Measurements from ENCODE around the gene PIP5K1C. TPM values are rescaled to one million over a fixed set of nuclear protein-coding genes. Genes with fewer than 3 reads are reported as not detected.

PIP5K1C gene
- polyA plus RNA-seq, 1 donor from 2014 or later: 7.1 TPM

DNA sequence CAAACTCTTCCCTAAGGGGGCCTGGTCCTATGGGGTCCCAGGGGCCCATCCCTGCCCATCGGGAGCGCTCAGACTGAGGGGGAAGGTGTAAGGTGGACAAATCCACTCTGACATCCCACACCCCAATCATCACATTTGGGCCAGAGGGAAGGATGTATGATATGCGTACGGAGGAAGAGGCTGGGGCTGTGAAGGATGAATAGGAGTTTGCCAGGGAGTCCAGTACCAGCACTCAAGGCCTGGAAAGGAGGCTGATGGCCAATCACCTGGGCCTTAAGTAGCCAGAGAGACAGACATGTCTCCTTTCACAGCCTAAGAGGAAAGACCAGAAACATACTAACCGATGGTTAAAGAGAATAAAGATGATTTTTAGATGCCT, 22.8 kb upstream of the PIP5K1C start:
- Histone ChIP-seq H3F3A (ENCODE audit: insufficient read depth, low read length, poor library complexity, severe bottlenecking) (no peaks in the 10 kb centered on the region), H3K27ac (ENCODE audit: low read length) (no peak overlapping the region), H3K9ac (ENCODE audit: low read length) (no peak overlapping the region), H2AFZ (ENCODE audit: low read depth, low read length) (no peak overlapping the region), H3K79me2 (replicated peaks; ENCODE audit: insufficient read depth, low read length) (no peaks in the 10 kb centered on the region), H3K4me3 (ENCODE audit: low read length) (no peak overlapping the region), H3K4me2 (ENCODE audit: low read length) (no peak overlapping the region), H3K9me3 (ENCODE audit: low read length) (no peaks in the 10 kb centered on the region), H3K36me3 (ENCODE audit: insufficient read depth, low read length) (no peaks in the 10 kb centered on the region), H4K20me1 (ENCODE audit: insufficient read depth) (no peaks in the 10 kb centered on the region), H3K9me2 (ENCODE audit: insufficient read depth, low read length) (no peaks in the 10 kb centered on the region), H3K27me3 (ENCODE audit: insufficient read depth, low read depth, low read length) (peaks cover 14% of the 10 kb centered on the region)
- TF ChIP-seq, protein P1, sequence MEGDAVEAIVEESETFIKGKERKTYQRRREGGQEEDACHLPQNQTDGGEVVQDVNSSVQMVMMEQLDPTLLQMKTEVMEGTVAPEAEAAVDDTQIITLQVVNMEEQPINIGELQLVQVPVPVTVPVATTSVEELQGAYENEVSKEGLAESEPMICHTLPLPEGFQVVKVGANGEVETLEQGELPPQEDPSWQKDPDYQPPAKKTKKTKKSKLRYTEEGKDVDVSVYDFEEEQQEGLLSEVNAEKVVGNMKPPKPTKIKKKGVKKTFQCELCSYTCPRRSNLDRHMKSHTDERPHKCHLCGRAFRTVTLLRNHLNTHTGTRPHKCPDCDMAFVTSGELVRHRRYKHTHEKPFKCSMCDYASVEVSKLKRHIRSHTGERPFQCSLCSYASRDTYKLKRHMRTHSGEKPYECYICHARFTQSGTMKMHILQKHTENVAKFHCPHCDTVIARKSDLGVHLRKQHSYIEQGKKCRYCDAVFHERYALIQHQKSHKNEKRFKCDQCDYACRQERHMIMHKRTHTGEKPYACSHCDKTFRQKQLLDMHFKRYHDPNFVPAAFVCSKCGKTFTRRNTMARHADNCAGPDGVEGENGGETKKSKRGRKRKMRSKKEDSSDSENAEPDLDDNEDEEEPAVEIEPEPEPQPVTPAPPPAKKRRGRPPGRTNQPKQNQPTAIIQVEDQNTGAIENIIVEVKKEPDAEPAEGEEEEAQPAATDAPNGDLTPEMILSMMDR (IDR thresholded peaks at IDR 0.05; ENCODE audit: poor library complexity, severe bottlenecking): no peak
- TF ChIP-seq MXI1 (conservative IDR thresholded peaks at IDR 0.05; ENCODE audit: poor library complexity, severe bottlenecking): no peak
- no peak for TF ChIP-seq EP300 (conservative IDR thresholded peaks at IDR 0.05; ENCODE audit: poor library complexity, severe bottlenecking)
- no peak for TF ChIP-seq SMC3 (conservative IDR thresholded peaks at IDR 0.05; ENCODE audit: poor library complexity)
- TF ChIP-seq POLR2AphosphoS5 (IDR thresholded peaks at IDR 0.05): no peak
- TF ChIP-seq RAD21 (conservative IDR thresholded peaks at IDR 0.05): no peak
- no peak for TF ChIP-seq TAF1 (IDR thresholded peaks at IDR 0.05; ENCODE audit: low read depth)

DNA sequence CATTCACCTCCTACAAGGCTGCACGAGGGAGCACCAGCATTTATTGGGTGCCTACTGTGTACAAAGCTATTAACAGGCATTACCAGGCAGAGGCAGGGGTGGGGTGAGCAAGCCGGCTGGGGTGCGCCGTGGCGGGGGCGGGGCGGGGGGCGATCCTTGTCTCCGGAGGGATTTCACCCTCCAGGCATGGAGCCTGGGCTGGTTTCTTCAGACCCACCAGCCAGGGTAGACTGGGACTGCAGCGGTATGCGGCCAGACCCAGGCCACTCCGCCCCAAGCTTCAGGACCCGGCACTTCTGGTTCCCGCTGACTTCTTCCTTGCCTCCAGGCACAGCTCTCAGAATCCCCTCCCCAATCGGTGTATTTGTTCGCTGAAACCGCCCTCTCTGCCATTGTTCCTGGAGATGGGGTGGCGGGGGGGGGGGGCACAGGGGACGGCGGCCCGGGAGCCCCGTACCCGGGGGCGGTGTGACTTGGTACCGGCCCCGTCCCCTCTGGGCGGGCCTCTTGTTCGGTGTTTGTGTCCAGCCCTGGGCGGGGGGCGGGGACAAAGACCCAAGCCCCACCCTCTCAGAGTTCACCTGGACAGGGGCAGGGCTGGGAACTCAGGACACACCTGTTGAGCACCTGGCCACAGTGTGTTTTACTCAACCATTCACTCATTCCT, 22.3 kb upstream of the PIP5K1C start:
- H3K4me2 ChIP-seq (ENCODE audit: low read length): no peak overlapping the region
- no peak overlapping the region for H3K4me3 ChIP-seq (ENCODE audit: low read length)
- no peak overlapping the region for H3K27ac ChIP-seq (ENCODE audit: low read length)
- H3K36me3 ChIP-seq (ENCODE audit: insufficient read depth, low read length): no peaks in the 10 kb centered on the region
- H3K9ac ChIP-seq (ENCODE audit: low read length): no peak overlapping the region
- no peak overlapping the region for H2AFZ ChIP-seq (ENCODE audit: low read depth, low read length)
- H3K9me2 ChIP-seq (ENCODE audit: insufficient read depth, low read length): no peaks in the 10 kb centered on the region
- no peak for TF ChIP-seq RAD21 (conservative IDR thresholded peaks at IDR 0.05)
- no peak for TF ChIP-seq EZH2 (IDR thresholded peaks at IDR 0.05; ENCODE audit: borderline replicate concordance, insufficient read depth, low read length, poor library complexity, severe bottlenecking)
- TF ChIP-seq EP300 (conservative IDR thresholded peaks at IDR 0.05; ENCODE audit: poor library complexity, severe bottlenecking): no peak
- TF ChIP-seq MXI1 (conservative IDR thresholded peaks at IDR 0.05; ENCODE audit: poor library complexity, severe bottlenecking): no peak
- no peak for TF ChIP-seq TAF1 (IDR thresholded peaks at IDR 0.05; ENCODE audit: low read depth)
- peaks cover 14% of the 10 kb centered on the region for H3K27me3 ChIP-seq (ENCODE audit: insufficient read depth, low read depth, low read length)
- no peaks in the 10 kb centered on the region for H3F3A ChIP-seq (ENCODE audit: insufficient read depth, low read length, poor library complexity, severe bottlenecking)
- H3K79me2 ChIP-seq (replicated peaks; ENCODE audit: insufficient read depth, low read length): no peaks in the 10 kb centered on the region
- H4K20me1 ChIP-seq (ENCODE audit: insufficient read depth): no peaks in the 10 kb centered on the region
- no peaks in the 10 kb centered on the region for H3K9me3 ChIP-seq (ENCODE audit: low read length)

DNA sequence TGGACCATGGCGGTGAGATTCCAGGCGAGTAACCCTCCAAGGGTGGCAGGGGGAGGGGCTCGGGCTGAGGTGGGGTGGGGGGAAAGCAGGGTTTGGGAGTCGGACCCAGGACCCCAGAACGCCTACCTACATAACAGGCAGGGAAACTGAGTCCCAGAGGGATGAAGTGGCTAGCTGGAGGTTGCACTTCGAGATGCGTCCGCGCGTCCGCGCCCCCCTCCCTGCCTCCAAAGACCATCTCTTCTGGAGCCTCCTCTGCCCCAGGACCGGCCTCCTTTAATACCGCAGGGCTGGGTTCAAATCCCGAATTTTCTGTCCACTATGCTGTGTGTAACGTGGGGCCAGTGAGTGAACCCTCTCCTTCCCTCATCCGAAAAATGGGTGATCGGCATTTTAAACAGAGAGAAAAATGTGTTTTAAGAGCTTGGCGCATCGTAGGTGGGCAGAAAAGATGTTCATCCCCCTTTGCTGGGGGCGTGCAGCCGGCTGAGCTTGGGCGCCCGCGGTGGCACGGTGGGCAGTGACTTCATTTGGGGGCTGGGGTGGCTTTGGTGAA, 21.7 kb upstream of the PIP5K1C start:
- H2AFZ ChIP-seq (ENCODE audit: low read depth, low read length): no peak overlapping the region
- H3K27me3 ChIP-seq (ENCODE audit: insufficient read depth, low read depth, low read length): peaks cover 14% of the 10 kb centered on the region
- peak overlapping the region; percentile 43 for H3K4me3 ChIP-seq (ENCODE audit: low read length)
- H3K4me2 ChIP-seq (ENCODE audit: low read length): no peak overlapping the region
- no peak for TF ChIP-seq TAF1 (IDR thresholded peaks at IDR 0.05; ENCODE audit: low read depth)
- TF ChIP-seq, protein P2, sequence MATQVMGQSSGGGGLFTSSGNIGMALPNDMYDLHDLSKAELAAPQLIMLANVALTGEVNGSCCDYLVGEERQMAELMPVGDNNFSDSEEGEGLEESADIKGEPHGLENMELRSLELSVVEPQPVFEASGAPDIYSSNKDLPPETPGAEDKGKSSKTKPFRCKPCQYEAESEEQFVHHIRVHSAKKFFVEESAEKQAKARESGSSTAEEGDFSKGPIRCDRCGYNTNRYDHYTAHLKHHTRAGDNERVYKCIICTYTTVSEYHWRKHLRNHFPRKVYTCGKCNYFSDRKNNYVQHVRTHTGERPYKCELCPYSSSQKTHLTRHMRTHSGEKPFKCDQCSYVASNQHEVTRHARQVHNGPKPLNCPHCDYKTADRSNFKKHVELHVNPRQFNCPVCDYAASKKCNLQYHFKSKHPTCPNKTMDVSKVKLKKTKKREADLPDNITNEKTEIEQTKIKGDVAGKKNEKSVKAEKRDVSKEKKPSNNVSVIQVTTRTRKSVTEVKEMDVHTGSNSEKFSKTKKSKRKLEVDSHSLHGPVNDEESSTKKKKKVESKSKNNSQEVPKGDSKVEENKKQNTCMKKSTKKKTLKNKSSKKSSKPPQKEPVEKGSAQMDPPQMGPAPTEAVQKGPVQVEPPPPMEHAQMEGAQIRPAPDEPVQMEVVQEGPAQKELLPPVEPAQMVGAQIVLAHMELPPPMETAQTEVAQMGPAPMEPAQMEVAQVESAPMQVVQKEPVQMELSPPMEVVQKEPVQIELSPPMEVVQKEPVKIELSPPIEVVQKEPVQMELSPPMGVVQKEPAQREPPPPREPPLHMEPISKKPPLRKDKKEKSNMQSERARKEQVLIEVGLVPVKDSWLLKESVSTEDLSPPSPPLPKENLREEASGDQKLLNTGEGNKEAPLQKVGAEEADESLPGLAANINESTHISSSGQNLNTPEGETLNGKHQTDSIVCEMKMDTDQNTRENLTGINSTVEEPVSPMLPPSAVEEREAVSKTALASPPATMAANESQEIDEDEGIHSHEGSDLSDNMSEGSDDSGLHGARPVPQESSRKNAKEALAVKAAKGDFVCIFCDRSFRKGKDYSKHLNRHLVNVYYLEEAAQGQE (IDR thresholded peaks at IDR 0.05; ENCODE audit: borderline replicate concordance): no peak
- no peak for TF ChIP-seq EZH2 (IDR thresholded peaks at IDR 0.05; ENCODE audit: borderline replicate concordance, insufficient read depth, low read length, poor library complexity, severe bottlenecking)
- no peak for TF ChIP-seq EP300 (conservative IDR thresholded peaks at IDR 0.05; ENCODE audit: poor library complexity, severe bottlenecking)
- no peak for TF ChIP-seq RAD21 (conservative IDR thresholded peaks at IDR 0.05)
- no peak for TF ChIP-seq MXI1 (conservative IDR thresholded peaks at IDR 0.05; ENCODE audit: poor library complexity, severe bottlenecking)
- no peak for TF ChIP-seq POLR2AphosphoS5 (IDR thresholded peaks at IDR 0.05)
- no peak for TF ChIP-seq SMC3 (conservative IDR thresholded peaks at IDR 0.05; ENCODE audit: poor library complexity)
- TF ChIP-seq, protein P1 (IDR thresholded peaks at IDR 0.05; ENCODE audit: poor library complexity, severe bottlenecking): no peak
- no peak overlapping the region for H3K27ac ChIP-seq (ENCODE audit: low read length)
- no peaks in the 10 kb centered on the region for H4K20me1 ChIP-seq (ENCODE audit: insufficient read depth)
- no peaks in the 10 kb centered on the region for H3K36me3 ChIP-seq (ENCODE audit: insufficient read depth, low read length)
- H3F3A ChIP-seq (ENCODE audit: insufficient read depth, low read length, poor library complexity, severe bottlenecking): no peaks in the 10 kb centered on the region
- H3K9me2 ChIP-seq (ENCODE audit: insufficient read depth, low read length): no peaks in the 10 kb centered on the region
- H3K79me2 ChIP-seq (replicated peaks; ENCODE audit: insufficient read depth, low read length): no peaks in the 10 kb centered on the region
- no peaks in the 10 kb centered on the region for H3K9me3 ChIP-seq (ENCODE audit: low read length)
- no peak overlapping the region for H3K9ac ChIP-seq (ENCODE audit: low read length)
